BLaER1 (cell line): ENCODE data around the gene CYBB.

Source experiments
- H3K27ac ChIP-seq: shearing (Covaris generic); formaldehyde crosslinking; 2 replicates; pipeline ENCODE4 v1.8.1; 2022
- H3K27me3 ChIP-seq: shearing (Covaris generic); formaldehyde crosslinking; 2 replicates; pipeline ENCODE4 v1.8.1; 2022
- H3K36me3 ChIP-seq: shearing (Covaris generic); formaldehyde crosslinking; 2 replicates; pipeline ENCODE4 v1.8.1; 2022
- H3K4me1 ChIP-seq: shearing (Covaris generic); formaldehyde crosslinking; 2 replicates; pipeline ENCODE4 v1.8.1; 2022
- H3K4me2 ChIP-seq: shearing (Covaris generic); formaldehyde crosslinking; 2 replicates; pipeline ENCODE4 v1.8.1; 2022
- H3K4me3 ChIP-seq: shearing (Covaris generic); formaldehyde crosslinking; 2 replicates; pipeline ENCODE4 v1.8.1; 2022
- H3K9ac ChIP-seq: shearing (Covaris generic); formaldehyde crosslinking; 2 replicates; pipeline ENCODE4 v1.8.1; 2022
- H3K9me3 ChIP-seq: shearing (Covaris generic); formaldehyde crosslinking; 2 replicates; pipeline ENCODE4 v1.8.1; 2022
- H4K20me1 ChIP-seq: shearing (Covaris generic); formaldehyde crosslinking; 2 replicates; pipeline ENCODE4 v1.8.1; 2022
- Cebpa-rat ChIP-seq: shearing (Covaris generic); IDR thresholded peaks from 2 replicates; pipeline ENCODE4 v1.8.1; 2022

CYBB gene

DNA sequence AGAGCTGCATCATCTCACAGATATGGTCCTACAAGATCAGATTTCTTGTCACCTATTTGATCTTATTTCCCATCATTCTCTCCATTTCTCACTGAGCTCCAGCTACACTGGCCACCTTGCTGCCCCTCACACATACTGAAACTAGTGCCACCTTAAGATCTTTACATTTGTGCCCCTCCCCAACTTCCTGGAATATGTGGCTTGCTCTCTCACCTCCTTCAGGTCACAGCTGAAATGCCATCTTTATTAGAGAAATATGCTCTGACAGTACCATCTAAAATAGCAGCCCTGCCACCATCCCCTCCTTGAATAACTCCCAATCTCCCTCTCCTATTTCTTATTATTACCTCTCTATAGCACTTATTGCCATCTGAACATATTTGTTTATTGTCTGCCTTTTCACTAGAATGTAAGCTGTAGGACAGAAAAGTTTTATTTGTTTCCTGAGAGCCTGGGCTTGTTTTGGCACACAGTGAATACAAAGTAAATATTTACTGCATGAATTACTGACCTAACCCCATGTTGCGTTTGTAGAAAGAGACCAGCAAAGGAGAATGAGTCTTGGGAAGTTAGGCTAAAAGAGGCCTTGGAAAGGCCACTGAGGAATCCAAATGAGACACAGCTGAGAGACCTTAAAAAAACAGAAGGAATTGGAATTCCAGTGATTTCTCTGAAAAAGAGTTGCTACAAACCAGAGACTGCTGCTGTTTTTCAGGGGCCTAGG is 44.8 kb downstream of the CYBB start:
- H3K9ac ChIP-seq = no peak overlapping the region
- no peak for TF ChIP-seq Cebpa-rat
- no peaks in the 10 kb centered on the region for H3K9me3 ChIP-seq
- H3K4me2 ChIP-seq = peak overlapping the region; percentile 36
- H4K20me1 ChIP-seq = no peaks in the 10 kb centered on the region
- peaks cover 54% of the 10 kb centered on the region for H3K4me1 ChIP-seq
- no peaks in the 10 kb centered on the region for H3K27me3 ChIP-seq
- no peak overlapping the region for H3K4me3 ChIP-seq
- H3K36me3 ChIP-seq = no peaks in the 10 kb centered on the region
- peak overlapping the region; percentile 25 for H3K27ac ChIP-seq

DNA sequence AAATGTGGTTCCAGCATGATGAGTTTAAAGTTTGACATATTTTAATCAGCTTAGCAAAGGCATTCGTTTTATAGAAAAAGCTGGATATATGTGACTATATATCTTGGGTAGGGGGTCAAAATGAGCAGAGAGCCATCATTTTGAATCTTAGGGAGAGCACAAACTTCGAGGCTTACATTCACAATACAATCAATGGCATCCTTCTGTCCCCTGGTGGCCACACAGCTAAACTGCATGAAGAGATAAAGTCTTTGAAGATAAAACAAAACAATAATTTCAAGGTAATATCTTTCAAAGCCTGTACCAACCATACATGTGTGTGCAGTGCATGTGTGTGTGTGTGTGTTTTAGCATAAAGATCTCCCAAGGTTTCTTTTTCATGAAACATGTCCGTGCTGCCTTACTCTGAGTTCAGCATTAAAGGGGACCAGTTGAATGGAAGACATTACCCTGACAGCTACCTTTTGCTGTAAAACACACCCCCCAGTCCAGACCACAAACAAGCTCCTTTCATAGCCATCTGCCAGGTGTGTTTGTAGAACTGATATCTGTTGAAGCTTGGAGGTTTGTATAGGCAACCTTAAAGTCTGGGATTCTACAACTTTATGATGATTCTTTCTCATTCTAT is 45.5 kb downstream of the CYBB start:
- Histone ChIP-seq H3K36me3 (no peaks in the 10 kb centered on the region), H3K9me3 (no peaks in the 10 kb centered on the region), H4K20me1 (no peaks in the 10 kb centered on the region), H3K9ac (no peak overlapping the region), H3K4me2 (peak overlapping the region; percentile 36), H3K27ac (peak overlapping the region; percentile 25; the same call in 1 of the 2 replicates), H3K27me3 (no peaks in the 10 kb centered on the region), H3K4me3 (no peak overlapping the region), H3K4me1 (peaks cover 52% of the 10 kb centered on the region)
- no peak for TF ChIP-seq Cebpa-rat

DNA sequence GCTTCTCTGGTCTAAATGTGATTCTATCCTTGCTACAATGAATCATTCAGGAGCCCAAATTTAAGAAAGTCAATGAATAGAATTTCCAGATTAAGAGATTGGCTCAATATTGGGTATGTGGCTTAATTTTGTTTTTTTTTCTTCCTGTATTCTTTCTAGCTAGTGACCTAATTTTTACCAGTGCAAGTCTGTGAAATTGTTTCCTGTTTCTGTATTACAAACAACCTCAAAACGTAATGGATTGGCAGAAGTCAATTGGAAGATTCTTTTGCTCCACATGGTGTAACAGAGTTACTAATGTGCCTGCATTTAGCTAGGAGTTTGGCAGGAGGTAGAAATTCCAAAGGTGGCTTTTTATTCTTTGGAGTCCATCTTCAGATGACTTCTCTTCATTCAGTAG is 49.9 kb downstream of the CYBB start:
- Histone ChIP-seq H3K9ac (no peak overlapping the region), H3K4me2 (peak overlapping the region; percentile 10; the same call in 1 of the 2 replicates), H3K27ac (no peak overlapping the region), H3K4me3 (no peak overlapping the region), H3K9me3 (no peaks in the 10 kb centered on the region), H3K4me1 (peaks cover 13% of the 10 kb centered on the region), H3K36me3 (no peaks in the 10 kb centered on the region), H3K27me3 (no peaks in the 10 kb centered on the region), H4K20me1 (no peaks in the 10 kb centered on the region)
- TF ChIP-seq Cebpa-rat = no peak

DNA sequence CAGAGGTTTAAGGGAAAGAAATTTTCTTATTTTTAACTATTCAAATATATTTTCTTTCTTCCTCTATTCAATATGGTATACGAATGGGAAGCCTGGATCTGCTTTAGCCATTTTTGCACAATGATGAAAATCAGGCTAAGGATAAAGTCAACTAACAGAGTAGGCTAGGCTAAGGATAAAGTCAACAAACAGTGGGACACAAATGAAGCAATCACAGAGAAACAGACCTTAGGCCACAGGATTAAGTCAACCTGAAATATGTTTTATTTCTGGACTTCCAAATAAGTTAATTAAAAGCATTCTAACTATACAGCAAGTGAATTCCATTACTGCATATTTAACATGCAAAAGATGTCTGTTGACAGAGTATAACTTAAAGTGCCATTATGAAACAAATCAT is 50.5 kb downstream of the CYBB start:
- no peaks in the 10 kb centered on the region for H3K9me3 ChIP-seq
- no peak for TF ChIP-seq Cebpa-rat
- peaks cover 9% of the 10 kb centered on the region; the same call in 1 of the 2 replicates for H3K4me1 ChIP-seq
- no peak overlapping the region for H3K4me3 ChIP-seq
- H3K9ac ChIP-seq = no peak overlapping the region
- H3K4me2 ChIP-seq = no peak overlapping the region
- H3K36me3 ChIP-seq = no peaks in the 10 kb centered on the region
- no peaks in the 10 kb centered on the region for H3K27me3 ChIP-seq
- H4K20me1 ChIP-seq = no peaks in the 10 kb centered on the region
- H3K27ac ChIP-seq = no peak overlapping the region

DNA sequence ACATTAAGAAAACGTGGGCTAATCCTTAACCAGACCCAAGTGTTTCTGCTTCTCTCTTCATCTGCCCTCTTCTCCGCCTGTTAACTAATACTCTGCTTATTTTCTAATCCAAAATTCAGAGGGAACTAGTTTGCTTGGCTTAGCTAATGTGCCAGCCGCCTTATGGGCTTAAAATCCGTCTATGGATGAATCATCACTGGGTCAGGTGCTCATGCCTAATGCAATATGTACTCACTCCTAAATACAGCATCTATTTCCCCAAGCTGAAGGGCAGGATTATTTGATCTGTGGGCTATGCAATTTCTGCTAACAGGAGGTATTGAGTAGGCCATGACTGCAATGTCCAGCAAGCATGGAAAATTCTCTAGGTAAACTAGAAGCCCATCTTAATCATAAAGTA is 55.1 kb downstream of the CYBB start:
- H3K27ac ChIP-seq = no peak overlapping the region
- peaks cover 2% of the 10 kb centered on the region; the same call in 1 of the 2 replicates for H3K4me1 ChIP-seq
- TF ChIP-seq Cebpa-rat = no peak
- H3K36me3 ChIP-seq = peaks cover 4% of the 10 kb centered on the region
- H3K9ac ChIP-seq = no peak overlapping the region
- no peaks in the 10 kb centered on the region for H3K9me3 ChIP-seq
- no peaks in the 10 kb centered on the region for H4K20me1 ChIP-seq
- no peak overlapping the region for H3K4me3 ChIP-seq
- no peak overlapping the region for H3K4me2 ChIP-seq
- no peaks in the 10 kb centered on the region for H3K27me3 ChIP-seq

DNA sequence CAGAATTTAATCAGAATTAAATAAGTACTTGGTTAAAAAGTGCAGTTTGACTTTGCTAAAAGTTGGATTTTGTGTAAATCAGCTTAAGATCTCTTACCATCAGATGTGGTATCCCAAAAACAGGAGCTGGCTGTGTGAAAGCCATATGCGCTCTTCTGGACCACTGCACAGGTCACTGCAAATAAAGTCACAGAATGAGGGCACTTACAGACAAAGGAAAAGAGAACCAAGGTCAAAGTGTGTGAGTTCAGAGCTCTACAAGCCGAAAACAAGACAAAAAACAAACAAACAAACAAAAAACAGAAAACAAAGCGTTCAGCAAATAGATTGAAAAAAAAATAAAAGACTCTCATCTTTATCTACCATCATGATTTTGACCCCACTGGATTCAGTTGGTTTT is 61.1 kb downstream of the CYBB start:
- Histone ChIP-seq H3K27me3 (no peaks in the 10 kb centered on the region), H3K9me3 (no peaks in the 10 kb centered on the region), H3K27ac (no peak overlapping the region), H3K9ac (no peak overlapping the region), H3K4me2 (no peak overlapping the region), H4K20me1 (no peaks in the 10 kb centered on the region), H3K4me3 (no peak overlapping the region), H3K4me1 (no peaks in the 10 kb centered on the region), H3K36me3 (peaks cover 7% of the 10 kb centered on the region)
- TF ChIP-seq Cebpa-rat = no peak

DNA sequence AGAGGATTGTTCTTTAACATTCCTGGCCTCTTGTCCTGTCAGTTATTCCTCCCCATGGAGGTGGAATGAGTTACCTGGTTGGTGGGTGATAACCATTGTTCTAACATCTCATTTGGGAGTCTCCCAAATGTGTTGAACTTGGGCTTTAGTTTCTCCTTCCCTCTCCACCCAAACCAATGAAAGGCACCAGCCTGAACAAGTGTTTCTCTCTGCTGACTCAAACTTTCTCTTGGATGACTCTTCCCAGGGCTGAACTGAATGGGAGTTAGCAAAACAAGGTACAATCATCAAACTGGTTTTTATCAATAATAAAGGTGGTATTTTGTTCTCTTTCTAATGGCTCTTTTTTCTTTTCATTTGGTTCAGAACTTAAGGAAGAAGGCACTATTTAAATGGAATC is 64.8 kb downstream of the CYBB start:
- H3K4me3 ChIP-seq = no peak overlapping the region
- no peak for TF ChIP-seq Cebpa-rat
- no peak overlapping the region for H3K9ac ChIP-seq
- H3K27me3 ChIP-seq = peaks cover 6% of the 10 kb centered on the region; the same call in 1 of the 2 replicates
- H3K27ac ChIP-seq = no peak overlapping the region
- H3K36me3 ChIP-seq = peaks cover 3% of the 10 kb centered on the region; the same call in 1 of the 2 replicates
- peaks cover 9% of the 10 kb centered on the region; the same call in 1 of the 2 replicates for H3K4me1 ChIP-seq
- H4K20me1 ChIP-seq = no peaks in the 10 kb centered on the region
- peaks cover 13% of the 10 kb centered on the region; the same call in 1 of the 2 replicates for H3K9me3 ChIP-seq
- no peak overlapping the region for H3K4me2 ChIP-seq

DNA sequence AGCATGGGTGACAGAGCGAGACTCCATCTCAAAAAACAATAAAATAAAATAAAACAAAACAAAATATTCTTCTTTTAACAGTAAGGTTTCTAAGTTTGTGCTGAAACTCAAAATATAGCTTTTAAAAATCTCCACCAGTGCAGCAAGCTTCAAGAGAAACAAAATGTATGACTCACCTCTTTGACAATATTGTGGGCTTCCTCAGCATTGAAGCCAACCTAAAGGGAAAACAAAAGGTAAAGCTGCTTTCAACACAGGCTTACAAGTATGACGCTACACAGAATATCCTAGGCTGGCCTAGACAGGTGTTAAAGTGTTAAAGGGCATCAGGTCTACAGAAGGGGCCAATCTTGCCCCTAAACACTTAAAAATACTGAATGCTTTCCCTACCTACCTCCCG is 66.3 kb downstream of the CYBB start:
- Histone ChIP-seq H3K27me3 (peaks cover 6% of the 10 kb centered on the region; the same call in 1 of the 2 replicates), H3K4me1 (peaks cover 9% of the 10 kb centered on the region; the same call in 1 of the 2 replicates), H3K9ac (no peak overlapping the region), H3K4me2 (peak overlapping the region; percentile 61; the same call in 1 of the 2 replicates), H3K4me3 (no peak overlapping the region), H3K9me3 (peaks cover 13% of the 10 kb centered on the region; the same call in 1 of the 2 replicates), H3K36me3 (0 out of 2 replicates have a peak, but pooled peaks cover 3% of the 10 kb centered on the region), H3K27ac (no peak overlapping the region), H4K20me1 (no peaks in the 10 kb centered on the region)
- TF ChIP-seq Cebpa-rat = no peak

DNA sequence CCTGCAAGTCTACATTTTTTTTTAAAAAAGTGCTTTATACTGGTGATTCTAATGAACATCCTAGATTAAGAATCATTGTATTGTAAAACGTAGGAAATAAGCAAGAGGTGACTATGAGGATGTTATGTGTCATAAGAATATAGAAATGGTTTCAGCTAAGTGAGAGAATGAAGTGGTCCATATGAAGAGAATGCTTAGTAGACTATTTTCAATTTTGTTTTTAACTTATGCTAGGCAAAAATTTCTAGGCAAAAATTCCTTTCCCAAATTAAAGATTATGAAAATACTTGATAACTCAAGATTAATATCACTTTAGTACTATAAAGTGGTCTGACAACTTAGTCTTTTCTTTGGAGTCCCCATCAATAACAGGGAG is 66.7 kb downstream of the CYBB start:
- H3K27ac ChIP-seq = no peak overlapping the region
- H3K36me3 ChIP-seq = no peaks in the 10 kb centered on the region
- H3K4me3 ChIP-seq = peak overlapping the region; percentile 71
- peaks cover 13% of the 10 kb centered on the region; the same call in 1 of the 2 replicates for H3K9me3 ChIP-seq
- H3K4me2 ChIP-seq = peak overlapping the region; percentile 61
- no peaks in the 10 kb centered on the region for H4K20me1 ChIP-seq
- H3K27me3 ChIP-seq = peaks cover 6% of the 10 kb centered on the region; the same call in 1 of the 2 replicates
- no peak for TF ChIP-seq Cebpa-rat
- H3K9ac ChIP-seq = no peak overlapping the region
- peaks cover 9% of the 10 kb centered on the region; the same call in 1 of the 2 replicates for H3K4me1 ChIP-seq
